GM23338 (cell line): ENCODE measurements around the gene ZFY. TPM values are rescaled to one million over a fixed set of nuclear protein-coding genes. Genes with fewer than 3 reads are reported as not detected.
A peak's percentile ranks its signal among the peaks of the same experiment; 100 is the strongest.

Experiments
- ATAC-seq: fragments of 200-7000 bp; cut with Tn5 transposase; 3 replicates; pipeline ENCODE4 v1.9.1; 2020
- DNase-seq: peaks from one replicate; pipeline ENCODE4 v3.0.0-alpha.2; 2015; ENCODE audit warnings: low spot score
- H2AFZ ChIP-seq: fragments of 200-600 bp; sonication (generic); 2 replicates; pipeline ENCODE4 v1.8.0; 2016; ENCODE audit warnings: antibody characterized with exemption, mild to moderate bottlenecking, moderate library complexity
- H3F3A ChIP-seq: fragments of 200-600 bp; sonication (generic); replicated peaks from 2 replicates; pipeline ENCODE4 v1.8.0; 2017; ENCODE audit warnings: antibody characterized with exemption, mixed run types, low read depth
- H3K27ac ChIP-seq: fragments of 200-600 bp; sonication (generic); 2 replicates; pipeline ENCODE4 v1.6.1; 2016; ENCODE audit warnings: low read depth
- H3K27me3 ChIP-seq: fragments of 200-600 bp; sonication (generic); 2 replicates; pipeline ENCODE4 v1.8.0; 2016; ENCODE audit warnings: mild to moderate bottlenecking, mixed run types, moderate library complexity; ENCODE audit not compliant: insufficient read depth
- H3K36me3 ChIP-seq: fragments of 200-600 bp; sonication (generic); 2 replicates; pipeline ENCODE4 v1.8.0; 2016; ENCODE audit warnings: mild to moderate bottlenecking; ENCODE audit not compliant: insufficient read depth
- H3K4me1 ChIP-seq: fragments of 200-600 bp; sonication (generic); 2 replicates; pipeline ENCODE4 v1.8.0; 2016; ENCODE audit warnings: mild to moderate bottlenecking, moderate library complexity; ENCODE audit not compliant: insufficient read depth
- H3K4me2 ChIP-seq: fragments of 200-600 bp; sonication (generic); 2 replicates; pipeline ENCODE4 v1.7.1; 2017; ENCODE audit warnings: mixed run types
- H3K4me3 ChIP-seq: fragments of 200-600 bp; sonication (generic); 2 replicates; pipeline ENCODE4 v1.6.1; 2016; ENCODE audit warnings: mixed run types
- H3K79me2 ChIP-seq: fragments of 200-600 bp; sonication (generic); replicated peaks from 2 replicates; pipeline ENCODE4 v1.8.0; 2017; ENCODE audit warnings: mild to moderate bottlenecking; ENCODE audit not compliant: insufficient read depth
- H3K9me2 ChIP-seq: fragments of 200-600 bp; sonication (generic); 2 replicates; pipeline ENCODE4 v1.8.0; 2017; ENCODE audit not compliant: insufficient read depth
- H4K20me1 ChIP-seq: fragments of 200-600 bp; sonication (generic); replicated peaks from 2 replicates; pipeline ENCODE4 v1.8.0; 2017; ENCODE audit warnings: mild to moderate bottlenecking; ENCODE audit not compliant: insufficient read depth
- H3K27ac Mint-ChIP-seq: 2 replicates; pipeline ENCODE4 v1.8.0; 2020; ENCODE audit warnings: inconsistent platforms, mild to moderate bottlenecking, moderate library complexity, mixed read lengths
- H3K27me3 Mint-ChIP-seq: 3 replicates; pipeline ENCODE4 v1.8.0; 2022; ENCODE audit warnings: low read depth, mild to moderate bottlenecking, moderate library complexity, mixed read lengths, inconsistent platforms; ENCODE audit not compliant: insufficient read depth, poor library complexity
- H3K36me3 Mint-ChIP-seq: 3 replicates; pipeline ENCODE4 v1.8.0; 2021; ENCODE audit warnings: low read depth, mild to moderate bottlenecking, inconsistent platforms, moderate library complexity, mixed read lengths
- H3K4me1 Mint-ChIP-seq: 3 replicates; pipeline ENCODE4 v1.8.0; 2020; ENCODE audit warnings: mild to moderate bottlenecking, inconsistent platforms, mixed read lengths
- H3K4me3 Mint-ChIP-seq: 3 replicates; pipeline ENCODE4 v1.8.0; 2021; ENCODE audit warnings: moderate library complexity, mild to moderate bottlenecking, inconsistent platforms, mixed read lengths
- H3K9me3 Mint-ChIP-seq: 3 replicates; pipeline ENCODE4 v1.8.0; 2020; ENCODE audit warnings: moderate library complexity, mild to moderate bottlenecking, inconsistent platforms, mixed read lengths
- CREB1 ChIP-seq: fragments of 250-450 bp; sonication (Bioruptor Pico); IDR thresholded peaks from 2 replicates; pipeline ENCODE4 v1.5.0; 2020; ENCODE audit warnings: low read depth, mild to moderate bottlenecking, moderate library complexity
- CTCF ChIP-seq, 2 experiments: fragments of 200-600 bp in 1 of 2; sonication (generic) in 1 of 2; conservative IDR thresholded peaks; 2 replicates each; pipeline versions ENCODE4 v1.5.1 to v1.6.1; 2016 to 2017; ENCODE audit warnings: antibody characterized with exemption in 2 of 2, low read depth in 2 of 2, mild to moderate bottlenecking in 2 of 2, moderate library complexity in 1 of 2
- EZH2 ChIP-seq: fragments of 200-600 bp; sonication (generic); IDR thresholded peaks from one replicate; pipeline ENCODE4 v1.8.0; 2017; ENCODE audit warnings: antibody characterized with exemption, mild to moderate bottlenecking, low read depth; ENCODE audit not compliant: unreplicated experiment
- EZH2phosphoT487 ChIP-seq: fragments of 200-600 bp; sonication (generic); IDR thresholded peaks from one replicate; pipeline ENCODE4 v1.8.1; 2018; ENCODE audit warnings: antibody characterized with exemption; ENCODE audit not compliant: unreplicated experiment
- JUNB ChIP-seq: IDR thresholded peaks from one replicate; pipeline ENCODE4 v1.6.1; 2016; ENCODE audit warnings: antibody characterized with exemption; ENCODE audit not compliant: unreplicated experiment
- NANOG ChIP-seq: IDR thresholded peaks from 2 replicates; pipeline ENCODE4 v1.6.1; 2016; ENCODE audit warnings: antibody characterized with exemption, borderline replicate concordance
- POLR2AphosphoS5 ChIP-seq: IDR thresholded peaks from 2 replicates; pipeline ENCODE4 v1.6.1; 2016; ENCODE audit warnings: antibody characterized with exemption, low read depth
- REST ChIP-seq: IDR thresholded peaks from one replicate; pipeline ENCODE4 v1.6.1; 2018; ENCODE audit warnings: antibody characterized with exemption; ENCODE audit not compliant: unreplicated experiment
- STAT1 ChIP-seq: IDR thresholded peaks from one replicate; pipeline ENCODE4 v1.6.1; 2016; ENCODE audit warnings: antibody characterized with exemption; ENCODE audit not compliant: unreplicated experiment
- ZNF114 ChIP-seq: fragments of 250-450 bp; sonication (Bioruptor Pico); IDR thresholded peaks from 2 replicates; pipeline ENCODE4 v1.5.0; 2020; ENCODE audit warnings: mild to moderate bottlenecking, moderate library complexity
- ZNF462 ChIP-seq: fragments of 250-450 bp; sonication (Bioruptor Pico); IDR thresholded peaks from 2 replicates; pipeline ENCODE4 v1.5.0; 2020; ENCODE audit warnings: mild to moderate bottlenecking, moderate library complexity
- polyA plus RNA-seq: library from polyadenylated mRNA; unstranded; fragments of >200 nt; fragmentation: Nextera tagmentation; extraction: Ambion mirVana; gene quantifications from 2 replicates; pipeline ENCODE4 v1.2.1, GENCODE V29; 2016
- total RNA-seq: library from RNA; depleted of rRNA; stranded (reverse); fragments of >200 nt; shearing (Covaris generic); gene quantifications from 2 replicates; pipeline ENCODE4 v1.2.3, GENCODE V29; 2014
- TF ChIP-seq, protein P1 (sequence below): IDR thresholded peaks from 2 replicates; pipeline ENCODE4 v1.6.1; 2016; ENCODE audit warnings: antibody characterized with exemption

ZFY gene
- total and polyA plus RNA-seq, 2 experiments from 2014 or later, result 4.5 to 9.4 TPM

- no peak for ATAC-seq
- no peaks in the 10 kb centered on the region for H3K9me3 Mint-ChIP-seq
- TF ChIP-seq EZH2phosphoT487 (no peak), JUNB (no peak), REST (no peak), ZNF114 (no peak), CREB1 (no peak), EZH2 (no peak), STAT1 (no peak), ZNF462 (CRISPR knock-in tag) (no peak), CTCF (conservative IDR thresholded peaks at IDR 0.05; ENCODE audit: low read depth in 2 of 2) (no peak), NANOG (no peak), POLR2AphosphoS5 (no peak)
- TF ChIP-seq, protein P1, sequence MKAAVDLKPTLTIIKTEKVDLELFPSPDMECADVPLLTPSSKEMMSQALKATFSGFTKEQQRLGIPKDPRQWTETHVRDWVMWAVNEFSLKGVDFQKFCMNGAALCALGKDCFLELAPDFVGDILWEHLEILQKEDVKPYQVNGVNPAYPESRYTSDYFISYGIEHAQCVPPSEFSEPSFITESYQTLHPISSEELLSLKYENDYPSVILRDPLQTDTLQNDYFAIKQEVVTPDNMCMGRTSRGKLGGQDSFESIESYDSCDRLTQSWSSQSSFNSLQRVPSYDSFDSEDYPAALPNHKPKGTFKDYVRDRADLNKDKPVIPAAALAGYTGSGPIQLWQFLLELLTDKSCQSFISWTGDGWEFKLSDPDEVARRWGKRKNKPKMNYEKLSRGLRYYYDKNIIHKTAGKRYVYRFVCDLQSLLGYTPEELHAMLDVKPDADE, result no peak
- Histone ChIP-seq H4K20me1 (no peaks in the 10 kb centered on the region), H3K4me1 (peaks cover 16% of the 10 kb centered on the region), H3K36me3 (no peaks in the 10 kb centered on the region), H3K79me2 (peaks cover 50% of the 10 kb centered on the region), H3F3A (no peaks in the 10 kb centered on the region), H3K9me2 (no peaks in the 10 kb centered on the region), H3K4me3 (no peak overlapping the region), H3K4me2 (no peak overlapping the region), H3K27me3 (no peaks in the 10 kb centered on the region), H3K27ac (peak overlapping the region; percentile 14; the same call in 1 of the 2 replicates), H2AFZ (no peak overlapping the region)
- no peaks in the 10 kb centered on the region for H3K27me3 Mint-ChIP-seq
- H3K36me3 Mint-ChIP-seq, result peaks cover 28% of the 10 kb centered on the region; the same call in 2 of the 3 replicates
- peak overlapping the region; percentile 72; the same call in 1 of the 2 replicates for H3K27ac Mint-ChIP-seq
- H3K4me3 Mint-ChIP-seq, result no peak overlapping the region
- no peak for DNase-seq
- peaks cover 22% of the 10 kb centered on the region for H3K4me1 Mint-ChIP-seq
Observed at GRCh38 chrY:2952912-2953311, 17.7 kb downstream of the ZFY start.
